HCT116 (cell line): ENCODE measurements around the gene ANKRD7. TPM values are rescaled to one million over a fixed set of nuclear protein-coding genes. Genes with fewer than 3 reads are reported as not detected.

ENCODE experiments used
- ATAC-seq: fragments of 200-7000 bp; cut with Tn5 transposase; 2 replicates; pipeline ENCODE4 v1.9.1; 2020; ENCODE audit warnings: mild to moderate bottlenecking, moderate library complexity
- BruUV-seq: library from RNA; stranded (reverse); fragments of 400-500 nt; replicated peaks from 2 replicates; lab custom pipeline; 2021; lab: Mats Ljungman, UMichigan
- CTCF ChIA-PET: fragments of 300-600 bp; sonication (Branson Sonifier 250); formaldehyde crosslinking; loops from one replicate; lab custom pipeline; 2021; ENCODE audit warnings: antibody characterized with exemption; lab: Charles Lee
- POLR2A ChIA-PET: fragments of 300-600, 350-600 bp; sonication (Branson Sonifier 250); formaldehyde crosslinking; loops from one replicate; lab custom pipeline; 2021; ENCODE audit warnings: antibody characterized with exemption; lab: Charles Lee
- RAD21 ChIA-PET, 2 experiments: fragments of 300-600 bp; sonication (Branson Sonifier 250); formaldehyde crosslinking; loops; one replicate each; lab custom pipeline; 2023; ENCODE audit warnings: low total read pairs in 2 of 2; ENCODE audit not compliant: uncharacterized antibody in 2 of 2, unreplicated experiment in 2 of 2, low non-redundant PET in 1 of 2; lab: Charles Lee
- DNase-seq: peaks from one replicate; pipeline ENCODE4 v3.0.0-alpha.2; 2010; ENCODE audit warnings: low read depth, low spot score
- H2AFZ ChIP-seq: fragments of 200-600 bp; shearing (Covaris generic), sonication (generic); 2 replicates; pipeline ENCODE4 v1.6.1; 2017; ENCODE audit warnings: low read depth, mixed run types, mixed read lengths, antibody characterized with exemption, low read length; ENCODE audit not compliant: poor library complexity, severe bottlenecking
- H3K27ac ChIP-seq: 2 replicates; pipeline ENCODE4 v1.5.1; 2012; ENCODE audit warnings: low read depth, low read length
- H3K27me3 ChIP-seq: fragments of 200-600 bp; sonication (generic); 2 replicates; pipeline ENCODE4 v1.6.1; 2016; ENCODE audit warnings: mixed run types, low read length, mixed read lengths; ENCODE audit not compliant: insufficient read depth
- H3K36me3 ChIP-seq, 2 experiments: fragments of 200-500 bp in 1 of 2; fragments of 200-600 bp in 1 of 2; sonication (Bioruptor generic) in 1 of 2; sonication (generic) in 1 of 2; 2 replicates each; pipeline versions ENCODE4 v1.5.1 to v1.6.1; 2014 to 2016; ENCODE audit warnings: low read length in 2 of 2, inconsistent platforms in 1 of 2, mixed read lengths in 1 of 2, mixed run types in 1 of 2; ENCODE audit not compliant: insufficient read depth in 2 of 2, control insufficient read depth in 1 of 2
- H3K4me1 ChIP-seq, 2 experiments: fragments of 200-600 bp in 1 of 2; sonication (generic) in 1 of 2; 2 replicates each; pipeline versions ENCODE4 v1.5.1 to v1.6.1; 2012 to 2017; ENCODE audit warnings: low read length in 2 of 2, inconsistent platforms in 1 of 2, mild to moderate bottlenecking in 1 of 2, mixed read lengths in 1 of 2, mixed run types in 1 of 2, moderate library complexity in 1 of 2; ENCODE audit not compliant: insufficient read depth in 2 of 2, control insufficient read depth in 1 of 2
- H3K4me2 ChIP-seq: fragments of 200-600 bp; sonication (generic); 2 replicates; pipeline ENCODE4 v1.6.1; 2017; ENCODE audit warnings: mixed run types, low read length, mixed read lengths
- H3K4me3 ChIP-seq, 2 experiments: fragments of 200-600 bp in 1 of 2; sonication (generic) in 1 of 2; replicated peaks in 1 of 2; 2 replicates each; pipeline ENCODE4 v1.5.1; 2011 to 2016; ENCODE audit warnings: low read length in 2 of 2, control low read depth in 1 of 2, low read depth in 1 of 2, mild to moderate bottlenecking in 1 of 2, mixed read lengths in 1 of 2, mixed run types in 1 of 2
- H3K79me2 ChIP-seq: fragments of 200-600 bp; sonication (generic); 2 replicates; pipeline ENCODE4 v1.6.1; 2017; ENCODE audit warnings: mild to moderate bottlenecking, mixed run types, low read length, moderate library complexity, mixed read lengths; ENCODE audit not compliant: insufficient read depth
- H3K9ac ChIP-seq: fragments of 200-600 bp; sonication (generic); 2 replicates; pipeline ENCODE4 v1.6.1; 2016; ENCODE audit warnings: low read length, mixed read lengths
- H3K9me2 ChIP-seq: fragments of 200-600 bp; sonication (generic), shearing (Covaris generic); 2 replicates; pipeline ENCODE4 v1.6.1; 2017; ENCODE audit warnings: mixed run types, mild to moderate bottlenecking, moderate library complexity; ENCODE audit not compliant: insufficient read depth
- H3K9me3 ChIP-seq, 2 experiments: fragments of 200-500 bp in 1 of 2; fragments of 200-600 bp in 1 of 2; sonication (Bioruptor generic) in 1 of 2; sonication (generic) in 1 of 2; 2 replicates each; pipeline ENCODE4 v1.6.1; 2014 to 2017; ENCODE audit warnings: low read length in 2 of 2, mixed read lengths in 2 of 2, inconsistent platforms in 1 of 2, low read depth in 1 of 2, mild to moderate bottlenecking in 1 of 2, mixed run types in 1 of 2, moderate library complexity in 1 of 2; ENCODE audit not compliant: control insufficient read depth in 1 of 2, insufficient read depth in 1 of 2
- H4K20me1 ChIP-seq: fragments of 200-600 bp; sonication (generic), shearing (Covaris generic); 2 replicates; pipeline ENCODE4 v1.6.1; 2017; ENCODE audit warnings: mixed run types, mild to moderate bottlenecking, moderate library complexity; ENCODE audit not compliant: insufficient read depth
- CBX3 ChIP-seq: IDR thresholded peaks from 2 replicates; pipeline ENCODE4 v1.6.1; 2012; ENCODE audit warnings: low read depth
- CEBPB ChIP-seq: IDR thresholded peaks from 2 replicates; pipeline ENCODE4 v1.6.1; 2012; ENCODE audit warnings: low read depth
- EGR1 ChIP-seq: IDR thresholded peaks from 2 replicates; pipeline ENCODE4 v1.6.1; 2012; ENCODE audit warnings: low read depth
- MAX ChIP-seq: IDR thresholded peaks from 2 replicates; pipeline ENCODE4 v1.6.1; 2012
- SIN3A ChIP-seq: IDR thresholded peaks from 2 replicates; pipeline ENCODE4 v1.6.1; 2012; ENCODE audit warnings: low read depth
- SRF ChIP-seq: IDR thresholded peaks from 2 replicates; pipeline ENCODE4 v1.6.1; 2012; ENCODE audit warnings: low read depth
- intact Hi-C: fragments of 100-400 bp; cut with micrococcal nuclease; formaldehyde crosslinking; loops from 2 replicates; pipeline ENCODE4 v1.10.0; 2022
- total RNA-seq: library from RNA; stranded (reverse); gene quantifications from one replicate; pipeline ENCODE4 v1.2.1, GENCODE V29; 2021; ENCODE audit not compliant: unreplicated experiment
- TF ChIP-seq, protein P1 (sequence below): IDR thresholded peaks from 2 replicates; pipeline ENCODE4 v1.6.1; 2011; ENCODE audit warnings: mild to moderate bottlenecking, low read length, moderate library complexity; ENCODE audit not compliant: insufficient replicate concordance; ENCODE audit errors: extremely low read depth
- TF ChIP-seq, protein P2 (sequence below): IDR thresholded peaks from 2 replicates; pipeline ENCODE4 v1.6.1; 2012; ENCODE audit warnings: low read depth

ANKRD7 gene
- total RNA-seq, 1 experiment from 2014 or later, result not detected

DNA sequence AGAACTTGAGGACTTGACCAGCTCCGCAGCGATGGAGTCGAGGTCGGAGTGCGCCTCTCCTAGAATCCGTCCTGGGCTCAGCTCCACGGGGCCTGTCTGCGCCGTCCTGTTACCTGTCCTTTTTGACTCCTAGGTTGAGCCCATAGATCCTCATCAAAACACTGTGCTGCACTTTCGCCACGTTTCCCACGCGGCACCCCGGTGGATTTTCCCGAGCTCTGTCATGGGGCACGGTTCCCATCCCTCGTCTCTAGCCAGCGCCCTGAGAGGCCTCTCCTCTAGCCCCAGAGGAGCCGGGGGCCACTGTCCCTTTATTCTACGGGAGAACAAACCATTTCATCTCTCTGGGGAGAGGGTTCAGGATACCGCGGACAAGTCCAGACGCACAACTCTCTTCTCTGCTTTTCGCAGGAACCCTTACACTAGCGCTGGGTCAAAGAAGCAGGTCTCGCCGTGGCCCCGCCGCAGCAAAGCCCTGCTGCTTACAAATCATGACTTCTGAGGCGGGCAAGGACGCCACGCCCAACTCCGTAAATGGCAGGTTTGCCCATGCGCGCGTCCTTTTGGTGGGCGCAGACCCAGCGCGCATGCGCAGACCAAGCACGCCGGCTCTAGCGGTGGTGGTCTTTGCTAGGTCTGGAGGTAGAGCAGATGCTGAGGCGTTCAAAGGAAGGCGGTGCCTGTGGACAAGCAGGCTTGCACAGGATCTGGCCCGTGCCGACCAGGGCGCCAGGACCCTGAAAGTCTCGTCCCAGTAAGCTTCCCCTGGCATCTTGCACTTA, 10.3 kb upstream of the ANKRD7 start:
- ChIA-PET RAD21 (no interaction called here), POLR2A (no interaction called here), CTCF (no interaction called here)
- Histone ChIP-seq H3K4me1 (no peaks in the 10 kb centered on the region), H3K27me3 (no peaks in the 10 kb centered on the region), H4K20me1 (no peaks in the 10 kb centered on the region), H3K9ac (no peak overlapping the region), H3K4me2 (no peak overlapping the region), H3K9me2 (no peaks in the 10 kb centered on the region), H2AFZ (no peak overlapping the region), H3K9me3 (no peaks in the 10 kb centered on the region), H3K27ac (no peak overlapping the region), H3K36me3 (no peaks in the 10 kb centered on the region), H3K4me3 (no peak overlapping the region), H3K79me2 (no peaks in the 10 kb centered on the region)
- BruUV-seq, result no TSS peak
- ATAC-seq, result no peak
- TF ChIP-seq EGR1 (no peak), MAX (no peak), SRF (no peak), SIN3A (no peak), CEBPB (no peak)
- TF ChIP-seq, protein P1, sequence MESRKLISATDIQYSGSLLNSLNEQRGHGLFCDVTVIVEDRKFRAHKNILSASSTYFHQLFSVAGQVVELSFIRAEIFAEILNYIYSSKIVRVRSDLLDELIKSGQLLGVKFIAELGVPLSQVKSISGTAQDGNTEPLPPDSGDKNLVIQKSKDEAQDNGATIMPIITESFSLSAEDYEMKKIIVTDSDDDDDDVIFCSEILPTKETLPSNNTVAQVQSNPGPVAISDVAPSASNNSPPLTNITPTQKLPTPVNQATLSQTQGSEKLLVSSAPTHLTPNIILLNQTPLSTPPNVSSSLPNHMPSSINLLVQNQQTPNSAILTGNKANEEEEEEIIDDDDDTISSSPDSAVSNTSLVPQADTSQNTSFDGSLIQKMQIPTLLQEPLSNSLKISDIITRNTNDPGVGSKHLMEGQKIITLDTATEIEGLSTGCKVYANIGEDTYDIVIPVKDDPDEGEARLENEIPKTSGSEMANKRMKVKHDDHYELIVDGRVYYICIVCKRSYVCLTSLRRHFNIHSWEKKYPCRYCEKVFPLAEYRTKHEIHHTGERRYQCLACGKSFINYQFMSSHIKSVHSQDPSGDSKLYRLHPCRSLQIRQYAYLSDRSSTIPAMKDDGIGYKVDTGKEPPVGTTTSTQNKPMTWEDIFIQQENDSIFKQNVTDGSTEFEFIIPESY, result no peak
- no peak for DNase-seq
- intact Hi-C loops, result no loop called here

GRCh38 chr7:118214833-118215182, 9.7 kb upstream of the ANKRD7 start:
- H3K79me2 ChIP-seq, result no peaks in the 10 kb centered on the region
- H3K9ac ChIP-seq, result no peak overlapping the region
- ChIA-PET POLR2A (no interaction called here), CTCF (no interaction called here), RAD21 (no interaction called here)
- H3K4me1 ChIP-seq, result no peaks in the 10 kb centered on the region
- no TSS peak for BruUV-seq
- no peak overlapping the region for H3K27ac ChIP-seq
- ATAC-seq (no peak), DNase-seq (no peak)
- no peaks in the 10 kb centered on the region for H3K27me3 ChIP-seq
- TF ChIP-seq, protein P1, result no peak
- TF ChIP-seq CEBPB (no peak), SRF (no peak), CBX3 (no peak)
- TF ChIP-seq, protein P2, sequence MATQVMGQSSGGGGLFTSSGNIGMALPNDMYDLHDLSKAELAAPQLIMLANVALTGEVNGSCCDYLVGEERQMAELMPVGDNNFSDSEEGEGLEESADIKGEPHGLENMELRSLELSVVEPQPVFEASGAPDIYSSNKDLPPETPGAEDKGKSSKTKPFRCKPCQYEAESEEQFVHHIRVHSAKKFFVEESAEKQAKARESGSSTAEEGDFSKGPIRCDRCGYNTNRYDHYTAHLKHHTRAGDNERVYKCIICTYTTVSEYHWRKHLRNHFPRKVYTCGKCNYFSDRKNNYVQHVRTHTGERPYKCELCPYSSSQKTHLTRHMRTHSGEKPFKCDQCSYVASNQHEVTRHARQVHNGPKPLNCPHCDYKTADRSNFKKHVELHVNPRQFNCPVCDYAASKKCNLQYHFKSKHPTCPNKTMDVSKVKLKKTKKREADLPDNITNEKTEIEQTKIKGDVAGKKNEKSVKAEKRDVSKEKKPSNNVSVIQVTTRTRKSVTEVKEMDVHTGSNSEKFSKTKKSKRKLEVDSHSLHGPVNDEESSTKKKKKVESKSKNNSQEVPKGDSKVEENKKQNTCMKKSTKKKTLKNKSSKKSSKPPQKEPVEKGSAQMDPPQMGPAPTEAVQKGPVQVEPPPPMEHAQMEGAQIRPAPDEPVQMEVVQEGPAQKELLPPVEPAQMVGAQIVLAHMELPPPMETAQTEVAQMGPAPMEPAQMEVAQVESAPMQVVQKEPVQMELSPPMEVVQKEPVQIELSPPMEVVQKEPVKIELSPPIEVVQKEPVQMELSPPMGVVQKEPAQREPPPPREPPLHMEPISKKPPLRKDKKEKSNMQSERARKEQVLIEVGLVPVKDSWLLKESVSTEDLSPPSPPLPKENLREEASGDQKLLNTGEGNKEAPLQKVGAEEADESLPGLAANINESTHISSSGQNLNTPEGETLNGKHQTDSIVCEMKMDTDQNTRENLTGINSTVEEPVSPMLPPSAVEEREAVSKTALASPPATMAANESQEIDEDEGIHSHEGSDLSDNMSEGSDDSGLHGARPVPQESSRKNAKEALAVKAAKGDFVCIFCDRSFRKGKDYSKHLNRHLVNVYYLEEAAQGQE, result no peak
- H4K20me1 ChIP-seq, result no peaks in the 10 kb centered on the region
- no peaks in the 10 kb centered on the region for H3K9me3 ChIP-seq
- H3K4me2 ChIP-seq, result no peak overlapping the region
- H3K9me2 ChIP-seq, result no peaks in the 10 kb centered on the region
- no peaks in the 10 kb centered on the region for H3K36me3 ChIP-seq
- H2AFZ ChIP-seq, result no peak overlapping the region
- intact Hi-C loops, result no loop called here
- no peak overlapping the region for H3K4me3 ChIP-seq
